C4-2B (cell line): ENCODE data around the gene AHCYL2.

Experiments used
- ZFX ChIP-seq: fragments of 450-650 bp; IDR thresholded peaks from 2 replicates; pipeline ENCODE4 v1.6.1; 2017
- TF ChIP-seq, protein P1 (sequence below): fragments of 450-650 bp; conservative IDR thresholded peaks from 2 replicates; pipeline ENCODE4 v1.5.1; 2017; ENCODE audit warnings: mild to moderate bottlenecking

DNA sequence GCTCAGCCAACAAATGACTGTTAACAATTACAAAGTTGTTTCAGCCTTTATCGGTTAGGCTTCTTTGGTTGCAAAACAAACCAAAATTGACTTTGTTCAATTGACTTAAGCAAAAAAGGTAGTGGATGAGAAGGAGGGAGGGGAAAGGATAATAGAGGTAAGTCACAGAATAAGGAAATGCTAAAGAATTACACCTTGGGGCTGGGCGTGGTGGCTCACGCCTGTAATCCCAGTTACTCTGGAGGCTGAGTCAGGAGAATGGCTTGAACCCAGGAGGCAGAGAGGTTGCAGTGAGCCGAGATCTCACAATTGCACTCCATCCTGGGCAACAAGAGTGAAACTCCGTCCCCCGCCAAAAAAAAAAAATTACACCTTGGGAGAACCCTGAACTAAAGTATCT, 41.4 kb downstream of the AHCYL2 start:
- TF ChIP-seq, protein P1, sequence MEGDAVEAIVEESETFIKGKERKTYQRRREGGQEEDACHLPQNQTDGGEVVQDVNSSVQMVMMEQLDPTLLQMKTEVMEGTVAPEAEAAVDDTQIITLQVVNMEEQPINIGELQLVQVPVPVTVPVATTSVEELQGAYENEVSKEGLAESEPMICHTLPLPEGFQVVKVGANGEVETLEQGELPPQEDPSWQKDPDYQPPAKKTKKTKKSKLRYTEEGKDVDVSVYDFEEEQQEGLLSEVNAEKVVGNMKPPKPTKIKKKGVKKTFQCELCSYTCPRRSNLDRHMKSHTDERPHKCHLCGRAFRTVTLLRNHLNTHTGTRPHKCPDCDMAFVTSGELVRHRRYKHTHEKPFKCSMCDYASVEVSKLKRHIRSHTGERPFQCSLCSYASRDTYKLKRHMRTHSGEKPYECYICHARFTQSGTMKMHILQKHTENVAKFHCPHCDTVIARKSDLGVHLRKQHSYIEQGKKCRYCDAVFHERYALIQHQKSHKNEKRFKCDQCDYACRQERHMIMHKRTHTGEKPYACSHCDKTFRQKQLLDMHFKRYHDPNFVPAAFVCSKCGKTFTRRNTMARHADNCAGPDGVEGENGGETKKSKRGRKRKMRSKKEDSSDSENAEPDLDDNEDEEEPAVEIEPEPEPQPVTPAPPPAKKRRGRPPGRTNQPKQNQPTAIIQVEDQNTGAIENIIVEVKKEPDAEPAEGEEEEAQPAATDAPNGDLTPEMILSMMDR = no peak
- TF ChIP-seq ZFX = no peak
